Fibroblast of skin of scalp (primary cell): Measurements from ENCODE around the gene CYTH4.

Source experiments
- DNase-seq: peaks from one replicate; pipeline ENCODE4 v3.0.0-alpha.2; 2013

The CYTH4 gene

DNA sequence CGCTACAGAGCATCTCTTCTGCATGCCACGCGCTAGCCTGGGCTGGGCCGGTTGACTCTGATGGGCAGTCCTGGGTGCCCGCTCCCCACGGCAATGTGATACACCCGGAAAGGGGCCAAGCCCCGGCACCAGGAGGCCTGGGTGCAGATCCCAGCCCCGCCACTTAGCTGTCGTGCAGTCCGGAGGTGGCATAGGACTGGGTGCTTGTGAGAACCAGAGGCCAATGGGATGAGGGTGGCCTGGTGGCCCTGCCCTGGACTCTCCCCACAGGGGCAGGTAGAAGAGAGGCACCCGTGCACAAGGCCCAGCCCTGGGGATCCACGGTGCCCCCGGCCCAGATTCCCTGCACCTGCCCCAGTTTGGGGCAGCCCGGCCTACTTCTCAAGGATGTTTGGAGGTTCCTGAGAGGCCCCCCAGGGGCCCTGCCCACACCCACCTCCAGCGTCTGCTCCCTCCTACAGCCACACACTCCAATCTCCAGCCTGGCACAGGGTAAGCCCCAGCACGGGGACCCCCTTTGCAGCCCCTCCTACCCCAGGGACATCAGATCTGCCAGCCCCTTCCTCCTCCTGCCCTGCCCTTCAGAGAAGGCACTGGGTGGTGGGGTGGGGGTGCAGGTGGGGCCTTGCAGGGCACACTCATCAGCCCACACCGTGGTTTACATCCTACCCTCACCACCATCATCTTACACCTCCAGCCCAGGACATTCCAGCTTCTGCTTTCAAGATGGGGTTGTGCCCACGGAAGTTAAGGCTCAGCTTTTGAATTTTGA lies 66.9 kb downstream of the CYTH4 start:
- no peak for DNase-seq

DNA sequence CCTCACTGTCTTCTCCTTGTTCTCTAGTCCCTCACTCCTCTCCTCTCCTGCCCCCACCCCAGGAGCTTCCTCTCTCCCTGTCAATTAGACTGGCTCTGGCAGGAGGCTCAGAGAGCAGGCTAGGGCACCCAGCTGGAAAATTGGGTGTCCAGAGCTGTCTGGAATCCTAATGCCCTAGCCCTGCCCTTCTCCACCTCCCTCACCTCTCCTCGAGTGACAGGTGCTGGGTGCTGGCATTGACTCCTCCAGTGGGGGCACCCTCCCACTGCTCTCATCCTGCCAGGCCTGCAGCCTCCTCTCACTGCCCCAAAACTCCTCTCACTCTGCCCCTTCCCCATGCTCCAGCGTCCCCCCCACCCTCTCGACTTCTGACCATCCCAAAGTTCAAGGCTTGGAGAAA lies 68.9 kb downstream of the CYTH4 start:
- no peak for DNase-seq

DNA sequence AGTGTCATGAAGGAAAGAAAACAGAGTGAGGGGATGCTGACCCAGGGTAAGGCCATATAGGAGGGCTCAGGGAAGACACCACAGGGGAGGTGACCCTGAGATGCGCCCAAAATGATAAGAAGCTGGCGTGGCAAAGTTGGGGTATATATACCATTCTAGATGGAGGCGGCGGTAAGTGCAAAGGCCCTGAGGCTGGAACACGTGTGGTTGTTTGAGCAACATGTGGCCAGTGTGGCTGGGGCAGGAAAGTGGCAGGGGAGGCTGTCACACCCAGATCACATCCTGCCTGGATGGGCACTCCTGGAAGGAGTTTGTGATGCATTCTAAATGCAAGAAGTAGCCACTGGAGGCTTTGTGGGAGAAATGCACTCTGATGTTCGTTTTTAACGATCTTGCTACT lies 70.2 kb downstream of the CYTH4 start:
- DNase-seq: no peak

DNA sequence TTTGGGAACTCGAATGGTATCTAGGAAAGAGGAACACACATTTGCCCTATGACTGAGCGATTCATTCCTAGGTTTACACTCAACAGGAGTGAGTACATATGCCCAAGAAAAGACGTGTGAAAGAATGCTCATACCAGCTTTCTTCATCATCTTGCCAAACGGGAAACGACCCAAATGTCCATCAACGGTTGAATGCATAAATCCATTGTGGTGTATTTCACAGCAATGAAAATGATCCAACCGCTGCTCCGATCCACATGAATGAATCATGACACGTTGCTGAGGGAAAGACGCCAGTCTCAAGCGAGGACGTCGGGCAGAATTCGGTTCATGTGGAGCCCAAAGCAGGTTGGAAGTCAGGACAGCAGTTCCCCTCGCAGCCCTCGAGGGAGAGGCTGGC lies 71.5 kb downstream of the CYTH4 start:
- DNase-seq: peak; percentile 29

DNA sequence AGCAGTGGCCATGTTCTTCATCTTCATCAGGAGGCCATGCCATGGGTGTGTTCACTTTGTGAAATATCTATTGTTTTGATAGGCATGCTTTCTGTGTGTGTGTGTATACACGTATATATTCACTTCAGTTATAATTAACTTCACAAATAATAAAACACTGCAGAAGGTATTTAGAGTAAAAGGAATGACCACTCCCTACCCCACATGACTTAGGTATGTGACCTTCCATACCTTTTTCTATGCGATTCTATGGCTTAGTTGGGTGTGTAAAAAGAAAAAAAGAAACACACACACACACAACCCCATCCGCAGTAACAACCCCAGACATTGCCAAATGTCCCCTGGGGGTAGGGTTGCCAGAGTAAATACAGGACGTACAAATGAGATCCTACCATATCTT lies 72.0 kb downstream of the CYTH4 start:
- DNase-seq: no peak

DNA sequence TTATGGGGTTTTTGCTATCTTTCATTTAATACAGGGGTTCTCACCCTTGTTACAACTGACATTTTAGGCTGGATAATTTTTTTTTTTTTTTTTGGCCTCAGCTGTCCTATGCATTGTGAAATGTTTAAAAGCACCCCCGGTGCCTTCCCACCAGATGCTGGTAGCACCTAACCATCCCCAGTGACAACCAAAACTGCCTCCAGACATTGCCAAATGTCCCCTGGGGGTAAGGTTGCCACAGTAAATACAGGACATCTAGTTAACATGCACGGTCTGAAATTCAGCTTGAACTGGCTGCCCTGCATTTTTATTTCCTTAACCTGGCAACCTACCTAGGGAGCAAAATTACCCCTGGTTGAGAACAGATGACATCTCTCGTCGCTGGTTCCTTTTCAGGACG lies 72.4 kb downstream of the CYTH4 start:
- no peak for DNase-seq

DNA sequence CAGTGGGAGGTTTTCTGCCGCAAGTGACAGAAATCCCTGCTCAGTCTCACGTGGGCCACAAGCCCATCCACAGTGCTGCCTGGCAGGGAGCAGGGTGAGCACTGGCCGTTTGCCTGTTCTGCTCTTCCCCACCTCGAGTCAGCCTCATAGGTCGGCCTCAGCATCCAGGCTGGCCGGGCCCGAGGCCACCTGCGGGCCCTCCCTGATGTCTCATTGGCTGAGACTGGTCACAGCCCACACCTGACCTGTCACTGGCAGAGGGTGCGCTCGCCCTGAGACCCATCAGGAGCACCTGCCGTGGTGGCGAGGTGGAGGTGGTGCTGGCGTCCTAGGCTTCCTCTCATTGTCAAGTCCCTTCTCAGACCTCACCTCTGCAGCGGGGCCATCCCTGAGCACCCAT lies 72.9 kb downstream of the CYTH4 start:
- no peak for DNase-seq

DNA sequence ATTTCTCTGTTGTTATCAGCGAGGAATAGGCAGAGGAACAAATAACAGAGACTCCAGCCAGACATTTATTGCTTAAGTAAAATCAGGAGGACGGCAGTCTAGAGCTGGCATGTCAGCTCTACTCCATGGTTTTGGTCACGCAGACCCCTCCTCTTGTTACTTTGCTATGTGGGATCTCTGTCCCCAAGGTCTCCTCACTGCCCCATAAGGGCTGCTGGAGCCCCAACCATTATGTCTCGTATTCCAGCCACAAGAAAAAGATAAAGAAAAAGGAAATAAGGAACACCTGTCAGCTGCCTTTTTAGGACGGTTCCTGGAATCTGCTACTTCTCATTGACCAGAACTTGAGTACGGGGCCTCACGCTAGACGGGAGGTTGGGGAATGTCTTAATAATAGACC lies 74.6 kb downstream of the CYTH4 start:
- no peak for DNase-seq

DNA sequence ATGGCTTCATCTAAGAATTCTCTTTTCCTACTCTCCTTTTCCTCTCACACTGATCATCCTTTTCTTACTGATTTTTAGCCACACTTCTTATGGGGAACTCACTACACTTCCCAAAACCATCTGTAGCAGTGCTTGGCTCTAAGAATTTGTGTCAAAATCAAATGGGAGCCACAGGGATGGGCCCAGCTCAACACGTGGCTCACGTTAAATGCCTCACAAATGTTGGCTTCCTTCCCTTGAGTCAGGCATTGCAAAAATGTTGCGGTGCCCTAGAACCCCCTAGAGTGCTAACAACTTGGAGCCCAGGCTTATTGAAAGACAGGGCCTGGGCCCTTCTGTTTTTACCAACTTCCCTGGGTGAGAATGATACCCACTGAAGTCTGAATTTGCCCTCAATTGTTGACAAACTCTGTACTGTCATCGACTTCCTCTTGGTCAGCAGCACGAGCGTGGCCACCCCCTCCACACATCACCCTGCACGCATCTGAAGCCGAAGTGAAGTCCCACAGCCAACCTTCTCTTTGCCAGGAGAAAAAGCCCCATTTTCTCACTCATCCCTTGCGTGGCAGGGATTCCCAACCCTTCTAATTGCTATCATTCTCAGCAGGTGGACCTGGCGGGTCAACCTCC lies 75.3 kb downstream of the CYTH4 start:
- DNase-seq: peak; percentile 66

DNA sequence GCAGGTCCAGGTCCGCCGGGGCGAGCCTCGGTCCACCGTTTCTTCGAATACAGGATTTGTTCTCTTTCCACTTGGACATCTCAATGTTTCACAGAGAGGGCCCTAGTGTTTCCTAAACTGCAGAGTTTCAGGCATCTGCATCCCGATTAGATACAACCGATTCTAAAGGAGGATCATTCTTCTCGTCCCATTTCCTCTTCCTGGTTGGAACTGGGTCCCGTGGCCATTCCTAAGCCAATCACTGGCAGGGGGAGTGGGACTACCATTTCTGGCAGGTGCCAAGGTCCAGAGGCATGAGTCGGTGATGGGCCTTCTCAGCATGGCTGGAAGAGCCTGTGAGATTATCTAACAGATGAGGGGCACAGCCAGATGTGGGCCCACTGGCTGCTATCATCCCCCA lies 76.1 kb downstream of the CYTH4 start:
- DNase-seq: no peak

DNA sequence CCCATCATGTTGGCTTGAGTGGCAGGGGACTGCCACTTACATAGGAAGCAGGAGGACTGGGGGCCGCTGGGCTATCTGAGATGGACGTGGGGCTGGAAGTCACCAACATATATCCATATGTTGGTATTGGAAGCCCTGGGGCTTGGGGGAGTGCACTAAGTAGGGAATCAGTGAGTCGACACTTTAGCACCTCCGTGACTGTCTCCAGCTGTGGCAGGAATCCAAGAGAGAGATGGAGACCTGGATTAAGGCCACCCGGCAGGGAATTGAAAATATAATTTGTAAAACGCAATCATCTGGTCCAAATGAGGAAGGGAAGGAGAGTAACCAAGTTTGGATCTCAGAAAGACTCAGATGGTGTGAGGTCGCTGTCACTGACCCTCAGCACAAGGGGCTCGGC lies 76.6 kb downstream of the CYTH4 start:
- peak; percentile 40 for DNase-seq

DNA sequence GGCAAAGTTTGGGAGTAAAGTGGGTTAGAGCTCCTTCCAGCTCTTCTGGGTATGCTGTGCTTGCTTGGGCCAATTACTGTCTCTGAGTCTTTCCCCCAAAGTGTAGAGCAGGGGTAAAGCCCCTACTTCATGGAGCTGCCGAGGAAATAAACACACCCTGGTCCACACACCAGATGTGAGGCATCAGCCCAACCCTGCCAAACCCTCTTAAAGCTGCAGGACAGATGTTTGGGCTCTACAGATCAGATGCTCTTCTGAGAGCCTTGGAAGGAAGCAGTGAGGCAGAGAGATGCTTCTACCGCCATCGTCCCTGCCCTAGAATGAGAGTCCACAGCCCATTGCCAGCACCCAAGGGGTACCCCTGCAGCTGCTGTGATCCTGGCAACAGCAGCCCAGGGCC lies 80.3 kb downstream of the CYTH4 start:
- DNase-seq: no peak

DNA sequence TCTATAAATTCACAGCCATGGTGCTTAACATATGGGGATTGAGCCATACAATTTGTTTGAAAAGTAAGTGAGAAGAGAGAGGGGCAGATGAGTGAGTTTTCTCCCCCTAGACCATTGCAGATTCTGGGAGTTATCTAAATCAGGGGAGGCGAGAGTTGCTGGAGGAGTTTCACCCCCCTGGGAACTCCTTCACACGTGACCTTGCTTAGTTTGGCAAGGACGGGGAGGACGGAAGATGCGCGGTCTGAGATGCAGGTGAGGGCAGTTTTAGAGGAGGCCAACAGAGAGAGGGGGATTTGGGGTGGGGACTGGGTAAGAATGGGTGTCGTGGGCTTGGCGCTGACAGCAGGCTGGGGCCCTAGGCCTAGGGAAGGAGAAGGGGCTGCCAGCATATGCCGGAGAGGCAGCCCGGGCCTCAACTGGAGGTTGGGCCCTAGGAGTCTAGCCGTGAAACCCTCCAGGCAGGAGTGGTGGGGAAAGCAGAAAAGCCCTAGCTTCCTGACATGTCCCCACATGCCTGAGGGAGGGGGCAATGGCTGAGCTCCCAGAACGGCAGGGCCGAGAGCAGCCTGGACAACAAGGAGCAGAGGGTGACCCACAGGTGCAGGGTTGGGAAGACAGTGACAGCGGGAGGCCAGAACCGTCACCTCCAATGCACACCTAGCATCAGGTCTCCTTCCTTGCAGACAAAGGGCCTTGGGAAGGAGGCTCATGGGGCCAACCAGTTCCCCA lies 81.1 kb downstream of the CYTH4 start:
- DNase-seq: no peak
